ENCODE measurements around the gene PALD1.

The PALD1 gene

GRCh38 chr10:70442332-70442988 lies 36.1 kb upstream of the PALD1 start:
- no peak for TF ChIP-seq ARNT (IDR thresholded peaks at IDR 0.05)
- no peak for TF ChIP-seq FOXK2 (IDR thresholded peaks at IDR 0.05)
- TF ChIP-seq CTBP1 (IDR thresholded peaks at IDR 0.05; ENCODE audit: borderline replicate concordance), result no peak
- no peak for TF ChIP-seq PKNOX1 (IDR thresholded peaks at IDR 0.05)
- TF ChIP-seq NFRKB (IDR thresholded peaks at IDR 0.05), result no peak
- no peak for TF ChIP-seq BHLHE40 (IDR thresholded peaks at IDR 0.05; ENCODE audit: borderline replicate concordance)
- CTCF ChIA-PET, result no interaction called here
- POLR2A ChIA-PET, result interaction anchor here (1.0 kb wide), 1 partner anchor 38 kb away, joined by 3 read pairs; the partner anchor contains the start of gene EIF4EBP2
- DNase-seq (ENCODE audit: extremely low spot score), result no peak

- TF ChIP-seq LEF1 (IDR thresholded peaks at IDR 0.05; ENCODE audit: borderline replicate concordance) (no peak), ARNT (IDR thresholded peaks at IDR 0.05) (no peak), BHLHE40 (IDR thresholded peaks at IDR 0.05; ENCODE audit: borderline replicate concordance) (no peak), FOXM1 (IDR thresholded peaks at IDR 0.05; ENCODE audit: borderline replicate concordance) (no peak), FOXK2 (IDR thresholded peaks at IDR 0.05) (no peak), SP1 (IDR thresholded peaks at IDR 0.05) (no peak)
- DNase-seq (ENCODE audit: extremely low spot score), result no peak
- ChIA-PET CTCF (interaction anchor here (1.6 kb wide), 1 partner anchor 16 kb away, joined by 5 read pairs; no protein-coding TSS in a partner anchor), POLR2A (interaction anchor here (1.0 kb wide), 1 partner anchor 13 kb away, joined by 3 read pairs; no protein-coding TSS in a partner anchor)
Measured at GRCh38 chr10:70444744-70445143, 33.8 kb upstream of the PALD1 start.

- TF ChIP-seq PKNOX1 (IDR thresholded peaks at IDR 0.05), result no peak
- no peak for TF ChIP-seq ELF4 (IDR thresholded peaks at IDR 0.05)
- no peak for TF ChIP-seq ARNT (IDR thresholded peaks at IDR 0.05)
- no peak for DNase-seq (ENCODE audit: extremely low spot score)
- POLR2A ChIA-PET, result interaction anchor here (0.7 to 1.8 kb wide), 3 partner anchors 9 to 42 kb away, joined by 3 to 5 read pairs (median 3); partner anchors contain the start of gene EIF4EBP2
- CTCF ChIA-PET, result interaction anchor here (0.9 to 1.6 kb wide), 2 partner anchors 15 kb away, joined by 4 to 5 read pairs; no protein-coding TSS in a partner anchor
Measured at GRCh38 chr10:70445718-70446657, 32.6 kb upstream of the PALD1 start.

GRCh38 chr10:70448236-70448635 lies 30.3 kb upstream of the PALD1 start:
- TF ChIP-seq ARNT (IDR thresholded peaks at IDR 0.05), result no peak
- TF ChIP-seq PKNOX1 (IDR thresholded peaks at IDR 0.05), result no peak
- TF ChIP-seq FOXM1 (IDR thresholded peaks at IDR 0.05; ENCODE audit: borderline replicate concordance), result no peak
- no peak for TF ChIP-seq BHLHE40 (IDR thresholded peaks at IDR 0.05; ENCODE audit: borderline replicate concordance)
- TF ChIP-seq HDGF (IDR thresholded peaks at IDR 0.05; ENCODE audit: borderline replicate concordance), result no peak
- TF ChIP-seq ZNF384 (IDR thresholded peaks at IDR 0.05), result no peak
- TF ChIP-seq ELF4 (IDR thresholded peaks at IDR 0.05), result no peak
- no peak for TF ChIP-seq SUZ12 (IDR thresholded peaks at IDR 0.05)
- no peak for TF ChIP-seq L3MBTL2 (conservative IDR thresholded peaks at IDR 0.05)
- TF ChIP-seq SP1 (IDR thresholded peaks at IDR 0.05), result no peak
- TF ChIP-seq FOXA1 (IDR thresholded peaks at IDR 0.05), result no peak
- no peak for TF ChIP-seq CTBP1 (IDR thresholded peaks at IDR 0.05; ENCODE audit: borderline replicate concordance)
- no peak for TF ChIP-seq LEF1 (IDR thresholded peaks at IDR 0.05; ENCODE audit: borderline replicate concordance)
- TF ChIP-seq TARDBP (IDR thresholded peaks at IDR 0.05), result no peak
- no peak for TF ChIP-seq FOXK2 (IDR thresholded peaks at IDR 0.05)
- no peak for TF ChIP-seq NFRKB (IDR thresholded peaks at IDR 0.05)
- POLR2A ChIA-PET, result interaction anchor here (1.2 kb wide), 1 partner anchor 11 kb away, joined by 3 read pairs; no protein-coding TSS in a partner anchor
- no peak for DNase-seq (ENCODE audit: extremely low spot score)
- CTCF ChIA-PET, result interaction anchor here (0.6 kb wide), 1 partner anchor 238 kb away, joined by 3 read pairs; no protein-coding TSS in a partner anchor

GRCh38 chr10:70455213-70455630 lies 23.3 kb upstream of the PALD1 start:
- DNase-seq (ENCODE audit: extremely low spot score), result no peak
- TF ChIP-seq FOXM1 (IDR thresholded peaks at IDR 0.05; ENCODE audit: borderline replicate concordance) (no peak), SP1 (IDR thresholded peaks at IDR 0.05) (no peak), SUZ12 (IDR thresholded peaks at IDR 0.05) (no peak), ZNF384 (IDR thresholded peaks at IDR 0.05) (no peak), LEF1 (IDR thresholded peaks at IDR 0.05; ENCODE audit: borderline replicate concordance) (no peak)
- POLR2A ChIA-PET, result interaction anchor here (1.0 kb wide), 1 partner anchor 9 kb away, joined by 3 read pairs; no protein-coding TSS in a partner anchor
- CTCF ChIA-PET, result no interaction called here

- DNase-seq (ENCODE audit: extremely low spot score), result no peak
- ChIA-PET POLR2A (no interaction called here), CTCF (no interaction called here)
- no peak for TF ChIP-seq FOXM1 (IDR thresholded peaks at IDR 0.05; ENCODE audit: borderline replicate concordance)
- no peak for TF ChIP-seq HDGF (IDR thresholded peaks at IDR 0.05; ENCODE audit: borderline replicate concordance)
- no peak for TF ChIP-seq NFRKB (IDR thresholded peaks at IDR 0.05)
- TF ChIP-seq TARDBP (IDR thresholded peaks at IDR 0.05), result no peak
- no peak for TF ChIP-seq SP1 (IDR thresholded peaks at IDR 0.05)
- TF ChIP-seq ZNF384 (IDR thresholded peaks at IDR 0.05), result no peak
- TF ChIP-seq ELF4 (IDR thresholded peaks at IDR 0.05), result no peak
Measured at GRCh38 chr10:70456164-70456563, 22.4 kb upstream of the PALD1 start.

Measured in HEK293T (cell line).